GM04504 (cell line): ENCODE measurements around the gene CYB5RL.

Experiments
- DNase-seq: peaks from one replicate; pipeline ENCODE4 v3.0.0-alpha.2; 2012; ENCODE audit warnings: low read depth

CYB5RL gene

DNA sequence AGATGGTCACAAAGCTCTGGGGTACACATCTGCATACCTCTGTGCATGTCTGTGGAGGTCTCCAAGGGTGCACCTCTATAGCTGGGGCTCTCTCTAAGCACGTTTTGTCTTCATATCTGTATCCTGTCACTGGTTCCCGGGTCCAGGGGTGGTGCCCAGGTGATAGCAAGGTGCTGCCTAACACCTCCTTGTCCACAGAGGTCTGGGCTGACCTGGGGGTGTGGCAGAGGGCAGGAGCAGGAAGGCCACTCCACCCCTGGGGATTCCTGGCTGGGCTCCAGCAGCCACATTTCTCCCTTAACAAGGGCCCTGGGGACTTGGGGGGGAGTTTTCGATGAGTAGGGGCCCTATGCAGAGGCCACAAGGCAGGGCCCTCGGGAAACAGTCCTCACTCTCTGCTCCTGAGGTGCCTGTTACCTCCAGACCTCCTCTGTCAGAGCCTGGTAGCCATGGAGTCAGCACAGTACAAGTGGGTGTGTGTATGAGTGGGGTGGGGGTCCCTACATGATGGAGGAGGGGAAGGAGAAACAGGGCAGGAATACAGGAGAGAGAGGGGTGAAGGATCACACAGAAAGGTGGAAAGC is 40.0 kb downstream of the CYB5RL start:
- no peak for DNase-seq

- no peak for DNase-seq
These were observed 41.8 kb downstream of the CYB5RL start for GRCh38 chr1:54158071-54158470.

DNA sequence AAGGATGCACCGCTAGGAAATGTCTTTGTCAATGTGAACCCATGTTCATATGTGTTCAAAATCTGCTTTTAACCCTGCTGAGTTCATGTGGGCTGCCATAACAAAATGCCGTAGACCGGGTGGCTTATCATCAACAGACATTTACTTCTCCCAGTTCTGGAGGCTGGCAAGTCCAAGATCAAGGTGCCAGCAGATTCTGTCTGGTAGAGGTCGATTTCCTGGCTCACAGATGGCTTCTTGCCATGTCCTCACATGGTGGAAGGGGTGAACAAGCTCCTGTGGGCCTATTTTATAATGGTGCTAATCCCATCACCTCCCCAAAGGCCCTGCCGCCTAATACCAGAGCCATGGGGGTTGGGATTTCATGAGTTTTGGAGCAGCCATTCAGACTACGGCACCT is 42.4 kb downstream of the CYB5RL start:
- no peak for DNase-seq

DNA sequence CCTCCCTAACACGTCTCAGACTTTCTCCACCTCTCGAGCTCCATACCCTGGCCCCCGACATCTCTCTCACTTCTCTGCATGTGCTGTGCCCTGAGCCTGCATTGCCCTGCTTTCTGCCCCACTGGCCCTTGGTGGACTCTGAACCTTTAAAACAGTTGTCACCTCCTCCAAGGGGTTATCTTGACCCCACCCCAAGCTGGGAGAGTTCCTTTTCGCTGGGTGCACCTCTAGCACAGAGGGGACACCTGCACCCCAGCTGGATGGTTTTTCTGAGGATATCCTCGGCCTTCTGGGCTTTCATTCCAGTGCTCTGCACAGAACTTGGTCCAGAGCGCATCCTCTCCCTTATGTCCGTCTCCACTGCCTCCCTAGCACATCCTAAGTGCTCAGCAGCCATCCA is 42.8 kb downstream of the CYB5RL start:
- DNase-seq = no peak

DNA sequence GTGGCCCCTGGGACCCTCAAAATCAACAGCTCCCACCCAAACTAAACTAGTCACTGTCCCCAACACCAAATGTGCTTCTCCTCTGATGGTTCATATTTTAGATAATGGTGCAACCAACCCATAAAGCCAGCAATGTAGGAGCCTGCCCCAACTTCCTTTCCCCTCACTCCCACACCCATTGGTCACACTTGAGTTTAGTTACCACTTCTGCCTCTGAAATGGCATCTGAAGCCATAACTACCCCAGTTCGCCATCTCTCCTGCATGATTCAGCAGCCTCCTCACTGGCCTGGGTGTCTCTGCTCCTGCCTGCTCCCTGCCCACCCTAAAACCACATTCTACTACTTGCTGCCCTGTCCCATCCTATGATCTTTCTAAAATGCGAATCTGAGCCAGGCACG is 43.6 kb downstream of the CYB5RL start:
- no peak for DNase-seq

GRCh38 chr1:54153535-54154439 is 46.0 kb downstream of the CYB5RL start:
- DNase-seq = peak; percentile 50

DNA sequence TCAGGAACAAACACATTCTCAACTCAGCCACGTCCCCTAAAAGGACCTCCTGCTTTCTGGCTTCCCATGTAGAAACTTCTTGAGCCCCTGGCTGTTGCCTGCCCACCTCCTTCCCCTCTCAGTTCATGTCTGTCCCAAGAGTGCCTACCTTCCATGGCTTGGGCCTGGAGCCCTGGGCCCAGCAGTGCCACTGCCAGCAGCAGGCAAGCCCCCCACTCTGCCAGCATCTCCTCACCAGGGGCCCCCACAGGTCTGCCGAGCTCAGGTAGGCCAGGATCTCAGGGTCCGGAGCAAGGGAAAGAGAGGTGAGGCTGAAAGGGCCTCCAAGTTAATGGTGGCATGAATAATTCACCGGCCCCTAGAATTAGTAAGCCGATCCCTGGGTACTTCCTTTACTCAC is 47.1 kb downstream of the CYB5RL start, which contains the start of gene CDCP2:
CDCP2 (minus strand) TSS at position 305 of the 400 bp plus-strand sequence; CDS start at position 227, 78 bp downstream.
- no peak for DNase-seq

GRCh38 chr1:54151013-54151412 is 48.8 kb downstream of the CYB5RL start:
- no peak for DNase-seq
